Amniotic stem cell (primary cell): ENCODE measurements around the gene TRIM24.
"Not testable (repeated sequence)": the region's sequence is repeated elsewhere in the genome, so short reads cannot be mapped to it uniquely, and the experiment has no call there.

Experiments
- DNase-seq: peaks from one replicate; lab custom pipeline; 2025; lab: John Stamatoyannopoulos, UW

The TRIM24 gene

DNA sequence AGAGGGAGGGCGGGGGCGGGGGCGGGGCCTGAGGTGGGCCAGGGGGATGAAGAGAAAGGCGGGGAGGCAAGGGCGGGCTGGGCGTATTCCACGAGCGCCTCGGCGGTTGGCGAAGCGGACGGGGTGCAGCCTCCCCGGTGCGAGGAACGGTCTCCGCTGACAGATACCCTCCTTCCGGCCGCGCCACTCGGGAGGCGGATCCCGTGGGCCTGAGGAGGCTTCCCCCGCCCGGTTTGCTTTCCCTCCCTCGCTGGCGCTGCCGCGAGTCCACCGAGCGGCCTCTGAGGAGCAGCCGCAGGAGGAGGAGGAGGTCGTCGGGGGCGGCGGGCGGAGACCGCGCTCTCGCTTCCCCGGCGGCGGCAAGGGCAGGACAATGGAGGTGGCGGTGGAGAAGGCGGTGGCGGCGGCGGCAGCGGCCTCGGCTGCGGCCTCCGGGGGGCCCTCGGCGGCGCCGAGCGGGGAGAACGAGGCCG lies at the start of gene TRIM24:
Gene TRIM24 (plus strand): TSS at position 84 of the 473 bp plus-strand sequence. CDS start 290 bp downstream, at position 374.
- no peak for DNase-seq

DNA sequence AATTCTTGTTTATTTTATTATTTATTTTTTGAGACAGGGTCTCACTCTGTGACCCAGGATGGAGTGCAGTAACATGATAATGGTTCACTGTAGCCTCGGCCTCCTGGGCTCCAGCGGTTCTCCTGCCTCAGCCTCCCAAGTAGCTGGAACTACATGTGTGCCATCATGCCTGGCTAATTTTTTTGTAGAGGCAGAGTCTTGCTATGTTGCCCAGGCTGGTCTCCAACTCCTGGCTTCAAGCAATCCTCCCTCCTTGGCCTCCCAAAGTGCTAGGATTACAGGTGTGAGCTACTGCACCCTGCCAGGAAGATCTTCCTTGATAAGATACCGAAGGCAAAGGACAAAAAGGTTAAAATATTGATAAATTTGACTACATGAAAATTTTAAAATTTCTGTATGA lies 48.0 kb upstream of the TRIM24 start:
- not testable (repeated sequence) for DNase-seq

DNA sequence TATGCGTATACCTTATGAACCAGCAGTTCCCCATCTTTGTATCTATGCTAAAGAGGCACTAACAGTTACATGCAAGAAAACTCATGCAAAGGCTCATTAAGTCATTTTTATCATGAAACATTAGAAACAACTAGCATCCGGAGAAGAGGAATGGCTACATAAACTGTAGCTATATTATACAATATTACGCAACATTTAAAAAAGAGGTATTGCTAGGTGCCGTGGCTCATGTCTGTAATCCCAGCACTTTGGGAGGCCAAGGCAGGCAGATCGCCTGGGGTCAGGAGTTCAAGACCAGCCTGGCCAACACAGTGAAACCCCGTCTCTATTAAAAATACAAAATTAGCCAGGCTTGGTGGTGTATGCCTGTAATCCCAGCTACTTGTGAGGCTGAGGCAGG lies 47.1 kb upstream of the TRIM24 start:
- not testable (repeated sequence) for DNase-seq

DNA sequence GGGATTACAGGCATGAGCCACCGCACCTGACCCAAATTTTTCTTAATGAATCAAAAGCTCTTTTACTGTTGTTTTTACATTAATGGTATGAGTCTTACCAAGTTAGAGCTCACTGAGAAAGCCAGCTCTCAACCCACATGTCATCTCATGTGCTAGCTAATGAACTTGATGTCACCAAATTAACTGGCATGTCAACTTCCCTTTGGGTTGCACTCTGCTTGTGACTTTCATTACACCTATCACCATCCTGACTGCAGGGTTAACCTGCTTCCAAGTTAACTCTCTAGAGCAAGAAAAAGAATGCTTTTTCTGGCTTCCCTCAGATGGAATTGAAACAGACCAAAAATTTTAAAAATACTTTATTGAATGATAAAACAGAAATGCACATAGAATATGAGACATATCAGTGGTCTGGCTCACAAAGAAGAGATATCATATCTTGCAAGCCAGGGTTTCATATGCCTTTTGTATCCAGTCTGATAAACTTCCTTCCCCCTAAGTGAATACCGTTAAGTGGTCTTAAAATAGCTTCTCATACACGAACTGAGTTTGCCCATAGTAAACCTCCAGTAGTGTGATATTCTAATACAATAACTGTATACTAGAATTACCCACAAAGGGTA lies 42.9 kb upstream of the TRIM24 start:
- DNase-seq: no peak

DNA sequence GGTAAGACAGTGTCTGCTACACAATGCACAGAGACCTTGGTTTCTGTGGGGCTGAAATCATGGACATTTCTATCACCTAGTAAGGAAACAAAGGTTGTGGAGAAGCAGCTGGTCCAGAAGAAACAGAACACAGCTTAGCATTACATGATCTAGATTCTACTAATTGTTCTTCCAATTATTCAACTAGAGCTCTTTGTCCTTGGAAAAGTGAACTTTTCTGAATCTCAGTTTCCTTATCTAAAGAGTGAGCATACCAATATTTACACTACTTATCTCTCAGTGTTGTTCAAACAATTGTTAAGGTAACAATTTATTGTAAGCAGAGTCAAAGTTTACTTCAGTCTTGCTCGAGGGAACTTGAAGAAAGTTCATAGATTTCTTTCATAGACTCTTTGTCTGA lies 42.3 kb upstream of the TRIM24 start:
- DNase-seq: no peak

DNA sequence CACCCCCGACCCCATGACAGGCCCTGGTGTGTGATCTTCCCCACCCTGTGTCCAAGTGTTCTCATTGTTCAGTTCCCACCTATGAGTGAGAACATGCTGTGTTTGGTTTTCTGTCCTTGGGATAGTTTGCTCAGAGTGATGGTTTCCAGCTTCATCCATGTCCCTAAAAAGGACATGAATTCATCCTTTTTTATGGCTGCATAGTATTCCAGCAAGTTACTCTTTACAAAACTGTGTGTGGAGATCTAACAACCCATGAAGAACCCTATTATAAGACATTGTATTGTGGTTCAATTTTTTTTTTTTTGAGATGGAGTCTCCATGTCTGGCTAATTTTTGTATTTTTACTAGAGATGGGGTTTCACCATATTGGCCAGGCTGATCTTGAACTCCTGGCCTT lies 41.7 kb upstream of the TRIM24 start:
- not testable (repeated sequence) for DNase-seq

DNA sequence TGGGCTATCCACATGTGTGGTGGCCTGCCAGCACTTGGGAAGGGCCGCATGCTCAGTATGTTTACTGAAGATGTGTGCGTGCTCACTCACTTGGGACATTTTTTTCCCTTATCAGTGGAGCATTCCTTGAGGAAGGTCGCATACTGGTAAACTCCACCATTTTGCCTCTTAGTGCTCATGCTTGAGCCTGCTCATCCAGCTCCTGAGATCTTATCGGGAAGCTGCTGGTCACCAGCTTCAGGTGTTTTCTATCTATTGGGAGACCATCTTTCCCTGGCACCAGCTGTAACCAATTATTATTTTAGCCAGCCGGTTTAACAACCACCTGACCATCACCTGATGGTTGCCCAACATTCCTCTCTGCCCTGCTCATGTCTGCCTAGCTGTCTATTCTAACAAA lies 35.0 kb upstream of the TRIM24 start:
- DNase-seq: no peak

DNA sequence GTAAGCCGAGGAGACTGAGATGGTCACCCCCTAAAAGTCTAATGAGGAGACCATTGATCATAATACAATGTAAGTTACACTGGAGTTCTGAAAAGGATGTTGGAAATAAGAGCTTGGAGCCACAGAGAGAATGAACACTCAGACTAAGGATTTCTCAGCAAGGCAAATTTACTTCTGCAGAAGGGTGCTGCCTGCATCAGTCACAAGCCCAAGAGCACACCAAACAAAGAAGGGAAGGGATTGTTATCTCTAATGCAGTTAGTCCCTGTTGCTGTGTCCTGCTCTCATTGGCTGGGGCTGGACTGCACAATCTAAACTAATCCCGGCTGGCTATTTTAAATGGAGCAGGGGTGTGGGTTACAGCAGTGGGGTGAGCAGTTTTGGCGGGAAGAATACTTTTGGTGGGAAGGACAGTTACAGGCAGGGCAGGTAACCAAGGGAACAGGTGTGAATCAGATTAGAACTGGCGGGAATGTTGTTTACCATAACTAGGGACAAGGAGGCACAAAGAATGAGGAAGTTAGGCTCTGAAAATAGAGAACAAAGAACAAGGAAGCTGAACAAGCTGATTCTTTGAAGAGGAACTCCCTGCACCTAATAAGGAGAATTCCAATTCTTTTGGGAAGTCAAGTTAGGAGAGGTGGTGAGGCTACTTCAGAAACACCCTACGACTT lies 30.3 kb upstream of the TRIM24 start:
- no peak for DNase-seq

DNA sequence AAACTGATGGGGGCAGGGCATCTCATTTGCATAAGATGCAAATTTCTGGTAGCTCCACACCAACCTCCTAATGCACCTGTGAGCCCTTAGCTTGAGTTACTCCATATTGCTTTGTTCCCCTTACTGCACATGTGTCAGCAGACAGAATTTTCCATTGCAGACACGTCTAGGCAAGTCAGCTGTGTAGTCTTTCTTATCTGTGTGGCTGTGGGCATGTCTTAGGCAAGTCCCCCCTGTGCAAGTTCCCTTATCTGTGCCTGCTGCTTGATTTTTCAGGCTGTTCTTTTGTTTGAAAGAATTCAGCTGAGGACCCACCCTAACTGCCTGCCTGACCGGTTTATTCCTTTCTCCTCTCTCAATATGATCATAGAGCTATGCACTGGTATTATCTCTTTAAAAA lies 28.5 kb upstream of the TRIM24 start:
- no peak for DNase-seq

DNA sequence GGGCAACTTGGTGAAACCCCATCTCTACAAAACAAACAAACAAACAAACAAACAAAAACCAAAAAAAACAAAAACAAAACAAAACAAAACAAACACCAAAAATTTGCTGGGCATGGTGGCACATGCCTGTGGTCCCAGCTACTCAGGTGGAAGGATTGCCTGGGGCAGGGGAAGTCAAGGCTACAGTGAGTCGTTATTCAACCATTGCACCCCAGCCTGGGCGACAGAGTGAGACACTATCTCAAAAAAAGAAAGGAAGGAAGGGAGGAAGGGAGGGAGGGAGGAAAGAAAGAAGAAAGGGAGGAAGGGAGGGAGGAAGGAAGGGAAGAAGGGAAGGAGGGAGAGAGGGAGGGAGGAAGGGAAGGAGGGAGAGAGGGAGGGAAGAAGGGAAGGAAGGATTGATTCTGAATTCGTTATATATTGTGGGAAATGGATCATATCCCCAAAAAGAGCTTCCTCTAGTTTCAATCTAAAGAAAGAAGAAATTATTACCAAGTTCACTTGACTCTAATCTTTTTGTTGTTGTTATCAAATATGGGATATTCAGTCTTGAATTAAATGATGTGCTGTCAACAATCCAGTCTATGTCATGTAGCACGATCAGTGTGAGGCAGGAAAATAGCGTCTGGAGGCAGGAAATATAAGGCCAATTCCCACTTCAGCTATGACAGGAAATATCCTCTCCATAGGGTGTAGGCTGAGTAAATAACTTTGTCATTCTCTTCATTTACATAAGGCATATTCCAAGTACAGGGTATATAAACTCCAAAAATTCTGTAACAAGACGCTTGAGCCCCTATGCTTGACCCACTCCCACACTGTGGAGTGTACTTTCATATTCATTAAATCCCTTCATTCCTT lies 26.2 kb upstream of the TRIM24 start:
- no peak for DNase-seq

DNA sequence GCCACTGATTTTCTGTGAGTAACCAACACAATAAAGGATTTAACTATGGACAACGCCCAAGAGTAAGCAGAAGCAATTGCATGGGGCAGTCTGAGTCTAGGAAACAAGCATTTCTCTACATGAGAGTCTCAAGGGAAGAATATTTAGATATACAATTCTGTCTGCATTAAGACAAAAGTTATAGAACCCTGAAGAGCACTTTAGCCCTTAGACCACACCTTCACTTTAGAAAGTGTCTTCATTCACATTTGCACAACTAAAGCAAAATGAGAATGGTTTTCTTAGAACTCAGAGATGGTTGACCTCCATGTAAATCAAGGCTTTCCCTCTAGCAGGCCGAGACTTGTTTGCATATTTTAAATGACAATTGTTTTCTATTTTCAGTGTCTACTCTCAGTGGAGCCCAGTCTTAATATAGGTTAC lies 25.5 kb upstream of the TRIM24 start:
- DNase-seq: no peak

DNA sequence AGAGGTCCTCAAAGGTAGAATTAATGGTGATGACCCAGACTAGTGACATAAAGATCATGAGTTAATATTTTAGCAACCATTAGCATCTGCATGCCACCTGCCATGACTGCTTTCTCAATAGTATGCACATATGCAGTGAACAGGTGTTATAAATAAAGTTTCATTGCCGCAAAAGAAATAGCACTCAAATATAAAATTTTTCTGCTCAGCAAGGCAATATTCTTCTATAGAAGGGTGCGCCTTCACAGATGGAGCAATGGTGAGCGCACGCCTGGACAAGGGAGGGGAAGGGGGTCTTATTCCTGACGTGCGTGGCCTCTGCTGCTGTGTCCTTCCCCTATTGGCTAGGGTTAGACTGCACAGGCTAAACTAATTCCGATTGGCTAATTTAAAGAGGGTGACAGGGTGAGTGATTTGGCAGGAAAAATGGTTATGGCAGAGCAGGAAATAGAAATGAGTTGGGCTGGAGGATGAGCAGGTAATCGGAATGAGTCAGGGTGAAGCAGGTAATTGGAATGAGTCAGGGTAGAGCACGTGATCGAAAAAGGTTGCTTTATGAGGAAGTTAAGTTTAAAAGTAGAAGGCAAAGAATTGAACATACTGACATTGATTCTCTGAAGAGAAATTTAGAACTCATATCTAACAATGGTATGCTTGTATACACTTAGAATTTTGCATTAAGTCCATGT lies 24.7 kb upstream of the TRIM24 start:
- no peak for DNase-seq

DNA sequence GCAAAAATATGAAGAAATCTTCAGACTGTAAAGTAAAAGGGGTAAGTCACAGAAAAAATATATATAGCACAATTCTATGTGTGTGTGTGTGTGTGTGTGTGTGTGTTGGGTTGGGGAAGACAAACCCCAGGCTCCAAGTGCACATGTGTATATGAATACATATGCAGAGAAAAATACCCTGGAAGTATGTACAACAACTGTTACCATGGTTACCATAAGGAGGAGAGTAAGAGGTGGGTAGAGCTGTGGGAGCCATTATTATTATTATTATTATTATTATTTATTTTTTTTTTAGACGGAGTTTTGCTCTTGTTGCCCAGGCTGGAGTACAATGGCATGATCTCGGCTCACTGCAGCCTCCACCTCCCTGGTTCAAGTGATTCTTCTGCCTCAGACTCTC lies 23.7 kb upstream of the TRIM24 start:
- no peak for DNase-seq

DNA sequence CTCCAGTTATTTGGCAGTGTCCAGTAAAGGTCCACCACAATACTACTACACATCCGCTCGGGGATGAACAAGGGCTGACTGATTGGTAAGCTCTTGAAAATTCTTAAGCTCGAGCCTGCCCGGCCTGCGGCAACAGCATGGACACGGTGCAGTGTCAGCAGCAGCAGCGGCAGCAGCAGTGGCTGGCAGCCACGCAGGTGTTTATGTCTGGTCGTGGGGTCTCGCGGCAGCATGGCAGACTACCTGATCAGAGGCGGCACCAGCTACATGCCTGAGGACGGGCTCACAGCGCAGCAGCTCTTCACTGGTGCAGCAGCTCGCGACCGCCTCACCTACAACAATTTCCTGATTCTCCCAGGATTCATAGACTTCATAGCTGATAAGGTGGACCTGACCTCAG lies 19.6 kb upstream of the TRIM24 start:
- no peak for DNase-seq

DNA sequence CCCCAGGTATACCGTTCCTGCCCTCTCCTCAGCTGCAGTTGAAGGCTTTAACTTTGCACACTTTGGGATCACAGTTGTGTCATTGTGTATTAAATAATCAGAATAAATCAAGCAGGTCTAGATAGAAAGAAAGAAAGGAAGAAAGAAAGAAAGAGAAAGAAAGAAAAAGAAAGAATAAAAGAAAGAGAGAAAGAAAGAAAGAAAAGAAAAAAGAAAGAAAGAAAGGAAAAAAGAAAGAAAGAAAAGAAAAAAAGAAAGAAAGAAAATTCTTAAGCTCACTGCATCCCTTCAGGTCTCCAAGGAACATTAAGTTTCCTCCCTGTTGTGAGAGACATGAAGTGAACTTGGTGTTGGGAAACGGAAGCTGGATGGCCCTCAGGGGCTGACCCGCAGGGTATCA lies 17.2 kb upstream of the TRIM24 start:
- no peak for DNase-seq

DNA sequence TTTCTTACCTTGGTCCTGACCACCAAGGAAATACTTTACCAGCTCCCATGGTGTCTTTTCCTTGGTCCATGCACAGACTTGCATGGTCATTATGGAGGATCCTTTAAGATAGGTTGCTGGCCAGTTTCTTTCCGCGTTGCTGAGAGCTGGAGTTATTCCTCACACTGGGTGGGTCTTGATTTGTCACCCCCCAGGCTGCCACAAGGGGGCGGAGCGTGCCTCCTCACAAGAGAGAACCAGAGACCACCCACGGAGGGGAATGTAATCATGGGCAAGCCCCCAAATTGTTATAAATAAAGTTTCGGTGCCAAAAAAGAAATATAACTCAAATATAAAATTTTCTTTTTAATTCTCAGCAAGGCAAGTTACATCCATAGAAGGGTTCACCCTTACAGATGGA lies 10.5 kb upstream of the TRIM24 start:
- DNase-seq: no peak

DNA sequence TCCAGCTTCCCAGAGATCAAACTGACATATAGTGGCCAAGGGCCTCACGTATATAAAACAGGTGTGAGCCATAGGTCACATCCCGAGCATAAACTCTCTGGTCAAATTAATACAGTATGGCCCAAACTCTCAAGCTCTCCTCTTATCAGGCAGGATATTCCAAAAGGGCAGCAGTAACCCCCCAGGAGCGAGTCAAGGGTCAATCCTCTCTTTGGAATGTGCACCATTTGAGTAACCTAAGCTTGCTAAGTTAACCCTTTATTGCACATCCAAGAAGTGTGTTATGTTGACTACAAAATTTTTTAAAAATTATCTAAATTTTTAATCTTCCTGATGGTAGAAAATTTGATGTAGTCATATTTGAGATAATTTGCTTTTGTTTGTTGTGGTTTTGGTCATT lies 4.5 kb upstream of the TRIM24 start:
- DNase-seq: no peak

DNA sequence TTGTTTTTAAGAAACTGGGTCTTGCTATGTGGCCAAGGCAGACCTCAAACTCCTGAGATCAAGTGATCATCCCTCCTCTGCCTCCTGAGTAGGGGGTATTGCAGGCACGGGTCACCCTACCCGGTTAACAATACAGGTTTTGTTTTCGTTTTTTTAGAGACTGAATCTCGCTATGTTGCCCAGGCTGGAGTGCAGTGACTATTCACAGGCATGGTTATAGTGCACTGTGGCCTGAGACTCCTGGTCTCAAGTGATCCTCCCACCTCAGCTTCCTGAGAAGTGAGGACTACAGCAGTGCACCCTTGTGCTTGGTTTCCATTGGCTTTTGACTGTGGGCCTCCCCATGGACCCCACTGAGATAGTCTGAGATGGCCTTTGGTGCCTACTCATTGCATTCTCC lies 3.8 kb upstream of the TRIM24 start:
- DNase-seq: no peak

DNA sequence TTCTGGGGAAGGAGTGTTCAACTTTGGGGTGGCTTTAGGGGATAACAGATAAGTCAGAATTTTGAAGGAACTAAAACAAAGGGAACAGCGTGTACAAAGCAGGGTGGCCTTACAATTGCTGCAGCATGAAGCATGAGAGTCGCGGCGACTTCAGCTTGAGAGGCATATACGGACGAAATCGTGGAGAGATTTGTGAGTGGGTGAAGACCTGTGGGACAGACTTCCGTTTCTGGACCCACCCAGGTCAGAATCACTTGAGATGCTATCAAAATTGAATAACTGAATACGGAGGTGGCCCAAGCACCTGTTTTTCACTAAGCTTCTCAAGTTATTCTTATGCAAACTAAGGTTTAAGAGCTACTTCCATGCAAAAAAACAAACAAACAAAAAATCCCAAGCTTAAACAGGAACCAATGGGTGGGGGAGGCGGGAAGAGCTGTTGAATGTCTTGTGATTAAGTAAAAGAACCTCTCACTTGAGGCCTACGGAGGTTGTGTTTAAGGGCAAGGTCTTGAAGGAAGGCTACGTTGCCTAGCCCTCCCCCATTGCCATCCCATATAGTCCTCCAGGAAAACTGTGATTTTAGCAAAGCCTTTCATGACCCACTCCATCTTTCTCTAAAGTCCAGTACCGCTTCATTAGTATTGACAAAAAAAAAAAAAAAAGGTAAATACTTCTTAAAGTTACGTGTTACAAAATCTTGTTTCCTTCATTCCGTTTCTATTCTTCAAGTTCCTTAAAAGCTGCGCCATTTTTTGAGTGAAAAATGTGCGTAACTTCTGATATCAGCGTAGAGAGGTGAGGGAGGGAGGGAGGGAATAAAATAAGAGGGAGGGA lies 1.3 kb upstream of the TRIM24 start:
- no peak for DNase-seq

DNA sequence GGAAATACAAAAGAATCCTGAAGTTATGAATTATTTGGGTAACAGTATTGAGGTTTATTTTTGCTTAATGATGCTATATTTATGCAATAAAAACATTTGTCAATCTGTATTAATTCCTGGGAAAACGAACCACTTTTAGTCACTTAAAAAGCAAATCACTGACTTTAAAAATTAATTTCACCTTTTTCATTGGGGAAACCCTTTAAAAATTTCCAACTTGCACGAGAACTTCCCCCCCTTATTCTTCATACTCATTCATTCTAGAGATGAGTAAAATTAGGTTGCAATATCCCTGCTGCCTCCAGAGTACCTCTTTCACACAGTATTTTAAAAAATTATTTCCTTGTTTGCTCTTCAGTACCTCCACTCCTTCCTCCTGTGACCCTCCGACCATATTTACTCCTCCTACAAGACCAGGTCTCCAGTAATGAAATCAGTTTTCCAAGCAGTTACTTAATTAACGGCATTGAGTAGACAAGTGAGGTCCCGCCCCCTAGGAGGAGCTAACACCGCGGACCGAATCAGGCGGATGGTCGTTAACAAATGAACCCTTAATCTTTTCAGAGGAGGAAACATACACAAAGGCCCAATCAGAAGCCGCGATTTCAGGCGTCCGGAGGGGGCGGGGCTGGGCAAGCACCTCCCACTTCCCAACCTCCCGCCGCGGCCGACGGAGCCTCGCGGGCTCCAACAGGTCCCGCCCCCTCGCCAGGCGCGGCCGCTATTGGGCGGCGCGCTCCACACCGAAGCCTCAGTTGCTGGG lies 465 bp upstream of the TRIM24 start:
- peak; percentile 97 for DNase-seq
